ENCODE results near the gene GGACT. TPM values are rescaled to one million over a fixed set of nuclear protein-coding genes. Genes with fewer than 3 reads are reported as not detected.
A peak's percentile ranks its signal among the peaks of the same experiment; 100 is the strongest.
"Not testable (repeated sequence)": the region's sequence is repeated elsewhere in the genome, so short reads cannot be mapped to it uniquely, and the experiment has no call there.

GGACT gene
- total RNA-seq, 1 donor from 2014 or later: 6.4 TPM

- DNase-seq (ENCODE audit: low spot score): no peak
Measured at GRCh38 chr13:100529666-100530377, 58.8 kb downstream of the GGACT start.

GRCh38 chr13:100528820-100529219 is 59.8 kb downstream of the GGACT start:
- no peak for DNase-seq (ENCODE audit: low spot score)

DNA sequence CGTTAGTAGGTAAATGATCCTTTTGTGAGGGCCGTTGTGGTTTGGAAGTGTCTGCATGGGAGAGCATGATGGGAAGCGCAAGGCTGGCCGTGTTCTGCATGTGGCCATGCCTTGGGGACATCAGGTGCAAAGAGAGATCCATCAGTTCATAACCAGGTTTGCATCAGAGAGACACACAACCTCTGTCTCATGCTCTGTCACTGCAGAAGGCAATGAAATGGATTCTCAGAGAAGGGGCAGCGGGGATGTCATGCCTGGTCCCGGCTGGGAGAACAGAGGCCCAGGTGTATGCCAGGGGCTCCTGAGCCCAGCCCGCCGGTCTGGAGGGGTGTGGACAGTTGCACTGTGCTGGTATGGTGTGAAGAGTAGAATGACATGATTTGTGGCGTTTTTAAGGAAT is 60.2 kb downstream of the GGACT start:
- no peak for DNase-seq (ENCODE audit: low spot score)

GRCh38 chr13:100527644-100528043 is 60.9 kb downstream of the GGACT start:
- no peak for DNase-seq (ENCODE audit: low spot score)

GRCh38 chr13:100526318-100527000 is 62.1 kb downstream of the GGACT start:
- no peak for DNase-seq (ENCODE audit: low spot score)

DNA sequence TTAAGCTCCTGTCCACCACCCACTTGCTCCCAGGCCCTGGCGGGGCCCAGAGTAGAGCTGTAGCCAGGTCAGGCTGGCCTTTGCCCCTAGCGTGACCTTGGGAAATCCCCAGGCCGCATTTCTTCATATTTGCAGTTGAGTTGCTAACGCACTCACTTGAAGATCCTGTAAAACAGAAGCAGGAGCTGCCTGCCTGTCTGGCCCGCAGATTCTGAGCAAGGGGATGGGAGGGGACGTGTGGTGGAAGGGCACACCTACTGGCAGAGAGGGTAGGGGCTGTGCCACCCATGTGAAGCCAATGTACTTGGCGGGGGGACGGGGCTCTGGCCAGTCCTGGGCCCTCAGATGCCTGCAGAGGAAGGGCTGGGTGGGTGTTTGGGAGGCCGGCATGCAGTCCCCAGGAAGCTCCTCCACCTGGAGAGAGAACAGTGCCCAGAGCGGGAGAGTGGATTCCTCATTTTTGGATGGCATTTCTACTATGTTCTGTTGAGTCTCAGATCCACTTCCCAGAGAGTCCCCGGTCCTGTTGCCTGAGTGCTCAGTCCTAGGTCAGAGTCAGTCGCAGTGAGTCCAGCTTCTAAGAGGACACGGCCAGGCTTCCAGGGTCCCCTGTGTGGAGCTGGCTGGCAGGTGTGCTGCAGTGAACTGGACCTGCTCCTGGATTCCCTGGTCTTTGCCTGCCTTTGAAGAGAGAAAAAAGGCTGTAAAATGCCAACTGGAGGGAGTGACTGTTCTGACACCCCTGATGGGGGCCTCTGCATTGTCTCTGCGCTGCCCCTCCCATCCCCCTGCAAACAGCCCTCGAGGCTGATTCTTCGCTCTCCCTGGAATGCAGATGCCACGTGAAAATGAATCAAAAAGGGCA is 62.9 kb downstream of the GGACT start:
- no peak for DNase-seq (ENCODE audit: low spot score)

GRCh38 chr13:100524688-100525087 is 63.9 kb downstream of the GGACT start:
- not testable (repeated sequence) for DNase-seq (ENCODE audit: low spot score)

DNA sequence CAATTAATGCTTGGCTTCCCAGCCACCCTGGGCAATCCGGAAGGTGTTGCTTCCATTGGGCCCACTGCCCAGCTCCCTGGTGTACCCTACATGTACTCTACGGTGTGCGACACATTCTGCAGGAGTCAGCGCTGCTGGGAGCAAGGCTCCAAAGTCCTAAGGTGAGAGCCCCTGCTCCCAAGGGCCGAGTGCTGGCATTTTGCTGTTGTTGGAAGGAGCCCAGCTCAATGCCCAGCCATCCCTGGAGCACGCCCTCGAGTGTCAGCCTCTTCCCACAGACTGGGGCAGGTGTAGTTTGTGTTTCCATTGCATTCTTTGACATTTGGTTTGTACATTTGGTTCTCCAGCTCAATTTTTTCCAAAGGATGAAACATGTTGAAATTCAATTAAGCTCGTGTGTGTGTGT is 64.6 kb downstream of the GGACT start:
- DNase-seq (ENCODE audit: low spot score): no peak

DNA sequence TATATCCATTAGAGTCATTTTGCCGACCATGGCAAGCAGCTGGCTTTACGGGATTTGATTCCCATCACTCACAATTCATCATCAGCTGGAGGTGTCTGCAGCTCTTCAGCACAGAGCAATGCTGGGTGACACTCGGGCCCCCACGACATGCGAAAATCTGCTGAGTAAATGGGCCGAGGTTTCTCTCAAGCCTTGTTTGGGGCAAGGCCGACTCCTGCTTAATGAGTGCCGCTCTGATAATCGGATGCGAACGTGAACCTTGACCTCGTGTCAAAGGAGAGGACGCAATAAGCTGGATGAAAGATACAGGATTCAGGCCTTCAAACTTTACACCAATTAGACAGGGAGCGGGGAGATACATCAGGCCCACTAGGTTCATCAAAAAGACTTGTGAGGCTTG is 65.2 kb downstream of the GGACT start:
- DNase-seq (ENCODE audit: low spot score): no peak

GRCh38 chr13:100522618-100523309 is 65.8 kb downstream of the GGACT start:
- DNase-seq (ENCODE audit: low spot score): no peak

DNA sequence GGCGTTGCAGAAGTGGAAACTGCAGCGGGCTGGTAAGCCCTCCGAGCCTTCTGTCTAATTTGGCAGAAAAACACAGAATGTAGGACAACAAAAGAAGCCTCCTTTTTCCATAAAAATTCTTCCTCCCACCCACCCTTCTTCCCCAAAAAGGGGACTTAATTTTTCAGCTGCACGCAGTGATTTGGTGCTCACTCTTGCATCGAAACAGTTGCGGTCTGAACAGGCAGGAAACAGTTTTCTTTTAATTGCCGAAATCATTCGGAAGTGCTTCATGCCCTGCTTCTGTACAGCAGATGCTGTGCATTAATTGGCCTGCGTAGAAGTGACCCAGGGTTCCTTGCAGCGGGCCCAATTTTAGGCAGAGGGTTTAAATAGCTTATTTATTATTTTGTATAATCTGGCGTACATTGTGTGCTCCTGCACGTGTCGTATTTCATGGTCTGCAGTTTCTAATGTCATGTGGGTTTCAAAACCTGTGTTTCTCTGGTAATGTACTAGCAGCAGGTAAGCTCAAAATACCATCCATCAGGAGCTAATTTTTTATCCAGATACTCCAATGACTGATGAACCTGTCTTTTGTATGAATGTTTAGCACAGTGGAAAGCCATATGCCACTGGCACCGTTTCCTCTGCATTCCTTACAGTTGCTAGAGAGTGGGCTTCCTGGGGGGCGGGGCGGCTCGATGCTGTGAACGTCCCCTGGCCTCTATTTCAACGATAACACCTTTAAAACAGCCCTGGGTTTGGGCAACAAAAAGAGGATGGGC is 66.6 kb downstream of the GGACT start:
- no peak for DNase-seq (ENCODE audit: low spot score)

DNA sequence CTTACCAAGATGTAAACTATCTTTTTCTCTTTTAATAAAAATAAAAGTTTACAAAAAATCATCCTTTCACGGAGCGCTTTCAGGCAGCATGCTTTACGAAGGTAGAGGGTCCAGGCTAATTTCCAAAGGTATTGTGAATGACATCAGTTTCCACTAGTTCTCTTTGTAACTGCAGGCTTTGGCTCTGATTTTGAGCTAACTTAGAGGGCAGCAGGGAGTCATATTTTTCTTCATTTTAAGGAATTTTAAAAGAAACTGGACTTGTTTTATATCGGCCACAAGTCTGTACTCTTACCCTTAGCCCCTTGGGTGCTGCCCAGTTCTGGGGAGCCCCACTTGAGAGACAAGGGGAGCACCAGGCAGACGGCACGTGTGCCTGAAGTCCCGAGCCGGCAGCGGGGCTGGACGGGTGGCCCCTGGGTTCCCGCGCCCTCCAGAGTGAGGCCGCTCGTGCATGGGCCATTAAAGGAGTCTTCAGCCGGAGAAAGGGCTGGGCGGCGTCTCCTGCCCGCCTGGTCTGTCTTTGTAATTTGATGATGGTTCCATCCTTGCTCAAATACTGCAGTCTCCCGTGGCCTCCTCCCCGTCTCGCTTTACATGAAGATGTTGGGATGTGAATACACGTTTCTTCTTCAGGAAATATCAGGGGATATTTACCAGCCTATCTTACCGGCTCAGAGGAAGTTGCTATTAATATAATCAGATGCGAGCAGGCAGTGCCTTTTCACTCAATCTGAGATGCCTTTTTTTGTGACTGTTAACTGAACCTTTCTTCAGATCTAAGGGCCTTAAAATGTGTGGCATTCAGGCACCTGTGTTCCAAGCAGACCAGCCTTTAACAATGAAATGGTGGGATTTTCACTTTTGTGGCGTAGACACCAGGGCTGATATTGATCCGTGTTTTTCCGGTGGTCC is 67.4 kb downstream of the GGACT start:
- no peak for DNase-seq (ENCODE audit: low spot score)

- DNase-seq (ENCODE audit: low spot score): no peak
Measured at GRCh38 chr13:100519626-100520025, 69.0 kb downstream of the GGACT start.

- no peak for DNase-seq (ENCODE audit: low spot score)
Measured at GRCh38 chr13:100518394-100519062, 70.1 kb downstream of the GGACT start.

GRCh38 chr13:100517728-100518127 is 70.9 kb downstream of the GGACT start:
- no peak for DNase-seq (ENCODE audit: low spot score)

- DNase-seq (ENCODE audit: low spot score): peak; percentile 50
Measured at GRCh38 chr13:100517135-100517534, 71.5 kb downstream of the GGACT start.

DNA sequence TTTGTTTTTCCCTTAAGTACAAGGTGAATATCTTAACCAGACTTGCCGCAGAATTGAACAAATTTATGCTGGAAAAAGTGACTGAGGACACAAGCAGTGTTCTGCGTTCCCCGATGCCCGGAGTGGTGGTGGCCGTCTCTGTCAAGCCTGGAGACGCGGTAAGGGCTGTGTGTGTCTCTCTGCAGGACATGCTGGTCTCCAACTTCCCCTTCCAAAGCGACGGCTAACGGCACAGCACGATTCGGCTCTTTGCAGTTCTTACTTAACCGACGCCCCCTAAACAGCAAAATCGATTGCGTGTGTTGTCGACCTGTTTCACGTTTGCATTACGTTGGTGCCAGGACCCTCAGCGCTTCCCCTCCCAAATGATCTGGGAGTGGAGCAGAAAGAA is 73.2 kb downstream of the GGACT start:
- DNase-seq (ENCODE audit: low spot score): no peak

DNA sequence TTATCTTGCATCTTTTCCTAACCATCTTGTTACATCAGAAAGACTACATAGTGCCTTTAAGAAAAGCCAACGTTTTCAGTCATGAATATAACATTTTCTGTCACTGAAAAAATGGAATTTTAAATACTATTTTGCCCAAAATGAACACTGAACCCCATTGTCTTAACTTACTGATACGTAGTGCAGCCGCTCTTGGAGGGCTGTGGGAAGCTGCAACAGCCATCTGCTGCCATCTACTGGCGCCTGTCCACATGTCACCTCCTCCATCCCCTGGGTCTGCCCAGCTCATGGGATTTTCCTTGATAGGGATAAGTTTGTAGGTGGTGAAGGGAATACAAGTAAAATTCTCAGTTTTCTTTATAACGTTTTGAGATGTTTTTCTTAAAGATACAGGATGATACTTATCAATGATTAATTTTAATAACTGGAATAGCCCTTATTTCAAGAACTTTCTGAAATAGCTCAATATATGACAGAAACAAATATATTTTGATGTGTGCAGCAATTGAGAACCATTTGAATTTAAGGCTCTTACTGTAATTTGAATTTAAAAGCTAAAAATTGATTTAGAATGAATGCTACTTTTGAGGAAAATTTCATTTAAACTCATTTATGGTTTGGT is 73.7 kb downstream of the GGACT start:
- DNase-seq (ENCODE audit: low spot score): peak; percentile 78
